Lower leg skin (tissue), 3 donors: ENCODE measurements around the gene GSG1L.

Source experiments
- POLR2A ChIP-seq, 2 donors: fragments of 450-650 bp; IDR thresholded peaks; one replicate each; pipeline ENCODE4 v1.6.1; 2016 to 2017; ENCODE audit warnings: antibody characterized with exemption in 2 of 2, mild to moderate bottlenecking in 1 of 2, moderate library complexity in 1 of 2
- TF ChIP-seq, protein P1 (sequence below), 3 donors: fragments of 450-650 bp; IDR thresholded peaks; one replicate each; pipeline ENCODE4 v1.5.1; 2016; ENCODE audit warnings: antibody characterized with exemption in 3 of 3, mild to moderate bottlenecking in 3 of 3, moderate library complexity in 2 of 3

DNA sequence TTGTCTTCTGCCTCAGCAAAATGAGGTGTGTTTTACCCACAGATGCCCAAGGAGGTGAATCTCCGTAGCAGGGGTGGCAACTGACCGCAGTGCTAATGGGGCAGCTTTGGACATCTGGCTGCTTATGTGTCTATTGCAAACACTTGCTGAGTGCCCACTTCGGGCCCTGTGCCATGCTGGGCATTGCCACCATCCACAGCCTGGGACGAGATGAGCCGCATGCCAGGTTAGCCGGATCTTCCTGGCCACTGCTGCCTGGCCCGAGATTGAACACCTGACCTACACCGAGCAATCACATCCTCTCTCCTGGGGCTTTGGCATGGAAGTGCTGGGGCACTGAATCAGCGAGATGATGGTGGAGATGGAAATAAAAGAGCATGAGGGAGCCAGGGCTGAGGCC, 238.7 kb downstream of the GSG1L start:
- TF ChIP-seq, protein P1, sequence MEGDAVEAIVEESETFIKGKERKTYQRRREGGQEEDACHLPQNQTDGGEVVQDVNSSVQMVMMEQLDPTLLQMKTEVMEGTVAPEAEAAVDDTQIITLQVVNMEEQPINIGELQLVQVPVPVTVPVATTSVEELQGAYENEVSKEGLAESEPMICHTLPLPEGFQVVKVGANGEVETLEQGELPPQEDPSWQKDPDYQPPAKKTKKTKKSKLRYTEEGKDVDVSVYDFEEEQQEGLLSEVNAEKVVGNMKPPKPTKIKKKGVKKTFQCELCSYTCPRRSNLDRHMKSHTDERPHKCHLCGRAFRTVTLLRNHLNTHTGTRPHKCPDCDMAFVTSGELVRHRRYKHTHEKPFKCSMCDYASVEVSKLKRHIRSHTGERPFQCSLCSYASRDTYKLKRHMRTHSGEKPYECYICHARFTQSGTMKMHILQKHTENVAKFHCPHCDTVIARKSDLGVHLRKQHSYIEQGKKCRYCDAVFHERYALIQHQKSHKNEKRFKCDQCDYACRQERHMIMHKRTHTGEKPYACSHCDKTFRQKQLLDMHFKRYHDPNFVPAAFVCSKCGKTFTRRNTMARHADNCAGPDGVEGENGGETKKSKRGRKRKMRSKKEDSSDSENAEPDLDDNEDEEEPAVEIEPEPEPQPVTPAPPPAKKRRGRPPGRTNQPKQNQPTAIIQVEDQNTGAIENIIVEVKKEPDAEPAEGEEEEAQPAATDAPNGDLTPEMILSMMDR (IDR thresholded peaks at IDR 0.05), result no peak
- TF ChIP-seq POLR2A (IDR thresholded peaks at IDR 0.05), result no peak
